ENCODE measurements around the gene SLIT3.

SLIT3 gene

GRCh38 chr5:168790671-168791250 lies 510.2 kb downstream of the SLIT3 start:
- Histone ChIP-seq H3K9me3 (ENCODE audit: insufficient read depth, low read length) (no peaks in the 10 kb centered on the region), H3K27ac (ENCODE audit: low read depth, low read length) (no peak overlapping the region), H3F3A (ENCODE audit: insufficient read depth) (no peaks in the 10 kb centered on the region), H3K9ac (ENCODE audit: low read length) (no peak overlapping the region), H4K20me1 (ENCODE audit: low read depth, low read length) (no peaks in the 10 kb centered on the region), H3K36me3 (ENCODE audit: low read length) (no peaks in the 10 kb centered on the region), H3K9me2 (replicated peaks; ENCODE audit: insufficient read depth, low read length) (no peaks in the 10 kb centered on the region), H3K79me2 (ENCODE audit: insufficient read depth, low read length) (no peaks in the 10 kb centered on the region), H3K4me3 (ENCODE audit: insufficient read depth, low read length, poor library complexity, severe bottlenecking) (no peak overlapping the region), H3K4me2 (ENCODE audit: low read depth, low read length, poor library complexity, severe bottlenecking) (no peak overlapping the region), H3K27me3 (ENCODE audit: low read length) (no peaks in the 10 kb centered on the region), H2AFZ (ENCODE audit: low read depth, low read length, severe bottlenecking) (no peak overlapping the region)
- no peak for TF ChIP-seq EZH2phosphoT487 (conservative IDR thresholded peaks at IDR 0.05; ENCODE audit: low read length)
- no peak for TF ChIP-seq CTCF (IDR thresholded peaks at IDR 0.05; ENCODE audit: insufficient read depth, low read length, poor library complexity, severe bottlenecking)

GRCh38 chr5:168790002-168790635 lies 510.8 kb downstream of the SLIT3 start:
- H4K20me1 ChIP-seq (ENCODE audit: low read depth, low read length), result no peaks in the 10 kb centered on the region
- no peaks in the 10 kb centered on the region for H3K36me3 ChIP-seq (ENCODE audit: low read length)
- no peak overlapping the region for H3K4me3 ChIP-seq (ENCODE audit: insufficient read depth, low read length, poor library complexity, severe bottlenecking)
- H3K9ac ChIP-seq (ENCODE audit: low read length), result no peak overlapping the region
- H3K79me2 ChIP-seq (ENCODE audit: insufficient read depth, low read length), result no peaks in the 10 kb centered on the region
- no peaks in the 10 kb centered on the region for H3K9me2 ChIP-seq (replicated peaks; ENCODE audit: insufficient read depth, low read length)
- H3K4me2 ChIP-seq (ENCODE audit: low read depth, low read length, poor library complexity, severe bottlenecking), result no peak overlapping the region
- H3F3A ChIP-seq (ENCODE audit: insufficient read depth), result no peaks in the 10 kb centered on the region
- H3K27ac ChIP-seq (ENCODE audit: low read depth, low read length), result no peak overlapping the region
- no peaks in the 10 kb centered on the region for H3K9me3 ChIP-seq (ENCODE audit: insufficient read depth, low read length)
- H2AFZ ChIP-seq (ENCODE audit: low read depth, low read length, severe bottlenecking), result no peak overlapping the region
- no peaks in the 10 kb centered on the region for H3K27me3 ChIP-seq (ENCODE audit: low read length)
- TF ChIP-seq CTCF (IDR thresholded peaks at IDR 0.05; ENCODE audit: insufficient read depth, low read length, poor library complexity, severe bottlenecking) (no peak), EZH2phosphoT487 (conservative IDR thresholded peaks at IDR 0.05; ENCODE audit: low read length) (no peak)

- Histone ChIP-seq H3K79me2 (ENCODE audit: insufficient read depth, low read length) (no peaks in the 10 kb centered on the region), H3K9ac (ENCODE audit: low read length) (no peak overlapping the region), H3K4me3 (ENCODE audit: insufficient read depth, low read length, poor library complexity, severe bottlenecking) (no peak overlapping the region), H3K36me3 (ENCODE audit: low read length) (no peaks in the 10 kb centered on the region), H3K9me3 (ENCODE audit: insufficient read depth, low read length) (no peaks in the 10 kb centered on the region), H3K4me2 (ENCODE audit: low read depth, low read length, poor library complexity, severe bottlenecking) (no peak overlapping the region), H3K27ac (ENCODE audit: low read depth, low read length) (no peak overlapping the region), H3K9me2 (replicated peaks; ENCODE audit: insufficient read depth, low read length) (no peaks in the 10 kb centered on the region), H3K27me3 (ENCODE audit: low read length) (no peaks in the 10 kb centered on the region), H3F3A (ENCODE audit: insufficient read depth) (no peaks in the 10 kb centered on the region), H2AFZ (ENCODE audit: low read depth, low read length, severe bottlenecking) (no peak overlapping the region), H4K20me1 (ENCODE audit: low read depth, low read length) (no peaks in the 10 kb centered on the region)
- TF ChIP-seq EZH2phosphoT487 (conservative IDR thresholded peaks at IDR 0.05; ENCODE audit: low read length) (no peak), CTCF (IDR thresholded peaks at IDR 0.05; ENCODE audit: insufficient read depth, low read length, poor library complexity, severe bottlenecking) (no peak)
These were observed 512.2 kb downstream of the SLIT3 start for GRCh38 chr5:168788786-168789185.

Data from SU-DHL-6 (cell line).